GM12872 (cell line): ENCODE measurements around the gene FBXO33.

Experiments used
- TF ChIP-seq, protein P1 (sequence below): IDR thresholded peaks from 3 replicates; pipeline ENCODE4 v1.5.1; 2011; ENCODE audit warnings: low read depth, mild to moderate bottlenecking, low read length, moderate library complexity; ENCODE audit not compliant: insufficient read depth

The FBXO33 gene

DNA sequence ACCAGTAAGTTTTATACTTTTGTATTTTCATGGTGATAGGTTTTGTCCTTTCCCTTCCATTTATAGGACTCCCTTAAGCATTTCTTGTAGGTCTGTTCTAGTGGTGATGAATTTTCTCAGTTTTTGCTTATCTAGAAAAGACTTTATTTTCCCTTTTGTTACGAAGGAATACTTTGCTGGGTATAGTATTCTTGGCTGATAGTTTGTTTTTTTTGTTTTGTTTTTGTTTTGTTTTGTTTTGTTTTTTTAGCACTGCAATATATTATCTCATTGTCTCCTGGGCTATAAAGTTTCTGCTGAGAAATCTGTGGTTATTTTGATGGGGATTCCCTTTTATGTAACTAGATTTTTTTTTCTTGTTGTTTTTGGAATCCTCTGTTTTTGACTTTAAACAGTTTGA is 67.7 kb downstream of the FBXO33 start:
- TF ChIP-seq, protein P1, sequence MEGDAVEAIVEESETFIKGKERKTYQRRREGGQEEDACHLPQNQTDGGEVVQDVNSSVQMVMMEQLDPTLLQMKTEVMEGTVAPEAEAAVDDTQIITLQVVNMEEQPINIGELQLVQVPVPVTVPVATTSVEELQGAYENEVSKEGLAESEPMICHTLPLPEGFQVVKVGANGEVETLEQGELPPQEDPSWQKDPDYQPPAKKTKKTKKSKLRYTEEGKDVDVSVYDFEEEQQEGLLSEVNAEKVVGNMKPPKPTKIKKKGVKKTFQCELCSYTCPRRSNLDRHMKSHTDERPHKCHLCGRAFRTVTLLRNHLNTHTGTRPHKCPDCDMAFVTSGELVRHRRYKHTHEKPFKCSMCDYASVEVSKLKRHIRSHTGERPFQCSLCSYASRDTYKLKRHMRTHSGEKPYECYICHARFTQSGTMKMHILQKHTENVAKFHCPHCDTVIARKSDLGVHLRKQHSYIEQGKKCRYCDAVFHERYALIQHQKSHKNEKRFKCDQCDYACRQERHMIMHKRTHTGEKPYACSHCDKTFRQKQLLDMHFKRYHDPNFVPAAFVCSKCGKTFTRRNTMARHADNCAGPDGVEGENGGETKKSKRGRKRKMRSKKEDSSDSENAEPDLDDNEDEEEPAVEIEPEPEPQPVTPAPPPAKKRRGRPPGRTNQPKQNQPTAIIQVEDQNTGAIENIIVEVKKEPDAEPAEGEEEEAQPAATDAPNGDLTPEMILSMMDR, result no peak

DNA sequence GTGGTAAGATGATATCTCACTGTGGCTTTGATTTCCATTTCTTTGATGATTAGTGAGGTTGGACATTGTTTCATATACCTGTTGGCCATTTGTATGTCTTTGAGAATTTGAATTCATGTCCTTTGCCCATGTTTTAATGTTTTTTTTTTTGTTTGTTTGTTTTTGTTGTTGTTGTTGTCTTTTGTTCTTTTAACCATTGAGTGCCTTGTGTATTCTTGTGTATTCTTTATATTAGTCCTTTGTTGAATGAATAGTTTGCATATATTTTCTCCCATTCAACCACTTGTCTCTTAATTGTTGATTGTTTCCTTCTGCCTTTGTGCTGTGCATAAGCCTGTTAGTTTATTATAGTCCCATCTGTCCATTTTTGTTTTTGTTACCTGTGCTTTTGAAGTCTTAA is 71.9 kb downstream of the FBXO33 start:
- TF ChIP-seq, protein P1, result no peak

DNA sequence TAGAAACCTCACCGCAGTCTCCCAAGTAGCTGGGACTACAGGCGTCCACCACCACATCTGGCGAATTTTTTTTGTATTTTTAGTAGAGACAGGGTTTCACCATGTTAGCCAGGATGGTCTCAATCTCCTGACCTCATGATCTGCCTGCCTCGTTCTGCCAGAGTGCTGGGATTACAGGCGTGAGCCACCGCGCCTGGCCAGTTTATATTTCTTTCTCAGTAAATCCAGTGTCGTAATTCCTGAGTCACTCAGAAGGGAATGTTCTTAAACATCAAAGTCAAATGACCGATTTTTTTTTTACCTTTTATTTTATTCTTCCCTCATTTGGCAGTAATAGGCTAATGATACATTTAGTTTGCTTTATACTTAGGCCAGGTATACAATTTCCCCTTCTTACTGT is 80.5 kb downstream of the FBXO33 start:
- TF ChIP-seq, protein P1, result no peak

DNA sequence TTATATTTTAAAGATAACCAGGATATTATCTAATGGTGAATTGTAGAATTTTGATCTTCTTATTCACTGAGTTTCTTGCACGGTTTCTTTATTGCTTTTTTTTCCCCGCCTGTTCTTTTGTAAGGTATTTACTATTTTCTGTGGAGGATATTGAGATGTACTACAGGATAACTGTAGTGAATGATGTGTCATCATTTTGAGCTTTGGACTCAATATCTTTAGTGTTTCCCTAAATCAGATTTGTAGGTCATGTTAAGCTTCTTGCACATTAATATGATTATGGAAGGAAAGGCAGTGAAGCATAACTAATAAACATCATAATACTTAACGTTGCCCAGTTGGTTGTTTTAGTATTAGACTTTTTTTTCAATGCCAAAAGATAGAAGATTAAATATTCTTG is 81.4 kb downstream of the FBXO33 start:
- TF ChIP-seq, protein P1, result no peak
